Measurements from ENCODE around the gene G6PC1. TPM values are rescaled to one million over a fixed set of nuclear protein-coding genes. Genes with fewer than 3 reads are reported as not detected.

Gene G6PC1
- total and polyA plus RNA-seq, 2 of the 13 experiments (the other 11 are each of a cell fraction or from before 2014, with no cell fraction given) = 1.7 to 37.9 TPM

- TF ChIP-seq, protein P1, sequence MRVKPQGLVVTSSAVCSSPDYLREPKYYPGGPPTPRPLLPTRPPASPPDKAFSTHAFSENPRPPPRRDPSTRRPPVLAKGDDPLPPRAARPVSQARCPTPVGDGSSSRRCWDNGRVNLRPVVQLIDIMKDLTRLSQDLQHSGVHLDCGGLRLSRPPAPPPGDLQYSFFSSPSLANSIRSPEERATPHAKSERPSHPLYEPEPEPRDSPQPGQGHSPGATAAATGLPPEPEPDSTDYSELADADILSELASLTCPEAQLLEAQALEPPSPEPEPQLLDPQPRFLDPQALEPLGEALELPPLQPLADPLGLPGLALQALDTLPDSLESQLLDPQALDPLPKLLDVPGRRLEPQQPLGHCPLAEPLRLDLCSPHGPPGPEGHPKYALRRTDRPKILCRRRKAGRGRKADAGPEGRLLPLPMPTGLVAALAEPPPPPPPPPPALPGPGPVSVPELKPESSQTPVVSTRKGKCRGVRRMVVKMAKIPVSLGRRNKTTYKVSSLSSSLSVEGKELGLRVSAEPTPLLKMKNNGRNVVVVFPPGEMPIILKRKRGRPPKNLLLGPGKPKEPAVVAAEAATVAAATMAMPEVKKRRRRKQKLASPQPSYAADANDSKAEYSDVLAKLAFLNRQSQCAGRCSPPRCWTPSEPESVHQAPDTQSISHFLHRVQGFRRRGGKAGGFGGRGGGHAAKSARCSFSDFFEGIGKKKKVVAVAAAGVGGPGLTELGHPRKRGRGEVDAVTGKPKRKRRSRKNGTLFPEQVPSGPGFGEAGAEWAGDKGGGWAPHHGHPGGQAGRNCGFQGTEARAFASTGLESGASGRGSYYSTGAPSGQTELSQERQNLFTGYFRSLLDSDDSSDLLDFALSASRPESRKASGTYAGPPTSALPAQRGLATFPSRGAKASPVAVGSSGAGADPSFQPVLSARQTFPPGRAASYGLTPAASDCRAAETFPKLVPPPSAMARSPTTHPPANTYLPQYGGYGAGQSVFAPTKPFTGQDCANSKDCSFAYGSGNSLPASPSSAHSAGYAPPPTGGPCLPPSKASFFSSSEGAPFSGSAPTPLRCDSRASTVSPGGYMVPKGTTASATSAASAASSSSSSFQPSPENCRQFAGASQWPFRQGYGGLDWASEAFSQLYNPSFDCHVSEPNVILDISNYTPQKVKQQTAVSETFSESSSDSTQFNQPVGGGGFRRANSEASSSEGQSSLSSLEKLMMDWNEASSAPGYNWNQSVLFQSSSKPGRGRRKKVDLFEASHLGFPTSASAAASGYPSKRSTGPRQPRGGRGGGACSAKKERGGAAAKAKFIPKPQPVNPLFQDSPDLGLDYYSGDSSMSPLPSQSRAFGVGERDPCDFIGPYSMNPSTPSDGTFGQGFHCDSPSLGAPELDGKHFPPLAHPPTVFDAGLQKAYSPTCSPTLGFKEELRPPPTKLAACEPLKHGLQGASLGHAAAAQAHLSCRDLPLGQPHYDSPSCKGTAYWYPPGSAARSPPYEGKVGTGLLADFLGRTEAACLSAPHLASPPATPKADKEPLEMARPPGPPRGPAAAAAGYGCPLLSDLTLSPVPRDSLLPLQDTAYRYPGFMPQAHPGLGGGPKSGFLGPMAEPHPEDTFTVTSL (CRISPR knock-in tag; IDR thresholded peaks at IDR 0.05; ENCODE audit: borderline replicate concordance) = no peak; the same call in 1 of the 2 replicates
- 0 out of 2 replicates have a peak, but pooled peaks have one; percentile 37 for TF ChIP-seq ZNF337 (CRISPR knock-in tag; IDR thresholded peaks at IDR 0.05; ENCODE audit: borderline replicate concordance, low read depth)
- TF ChIP-seq MIER3 (CRISPR knock-in tag; IDR thresholded peaks at IDR 0.05; ENCODE audit: borderline replicate concordance) = no peak
- TF ChIP-seq ZNF383 (CRISPR knock-in tag; IDR thresholded peaks at IDR 0.05; ENCODE audit: borderline replicate concordance) = no peak
- no peak for TF ChIP-seq ZBTB25 (CRISPR knock-in tag; IDR thresholded peaks at IDR 0.05)
- no peak for TF ChIP-seq ZSCAN22 (CRISPR knock-in tag; IDR thresholded peaks at IDR 0.05)
- TF ChIP-seq SRSF1 (optimal IDR thresholded peaks at IDR 0.05; ENCODE audit: low read depth, low read length) = no peak
- TF ChIP-seq MTA1 (CRISPR knock-in tag; IDR thresholded peaks at IDR 0.05; ENCODE audit: borderline replicate concordance) = 0 out of 2 replicates have a peak, but pooled peaks have one; percentile 51
- no peak for TF ChIP-seq RFXANK (CRISPR knock-in tag; IDR thresholded peaks at IDR 0.05)
- no peak for TF ChIP-seq MAFK (conservative IDR thresholded peaks at IDR 0.05 in 1 of 2, IDR thresholded peaks at IDR 0.05 in 1 of 2; ENCODE audit: low read length in 2 of 2)
- TF ChIP-seq BORCS8-MEF2B (CRISPR knock-in tag; IDR thresholded peaks at IDR 0.05) = no peak
- no peak for TF ChIP-seq TOE1 (CRISPR knock-in tag; IDR thresholded peaks at IDR 0.05)
- TF ChIP-seq ZNF776 (CRISPR knock-in tag; IDR thresholded peaks at IDR 0.05) = no peak
- TF ChIP-seq BHLHE40 (IDR thresholded peaks at IDR 0.05; ENCODE audit: low read length) = peak; percentile 81
- no peak for TF ChIP-seq ZHX2 (IDR thresholded peaks at IDR 0.05; ENCODE audit: low read depth)
- 0 out of 2 replicates have a peak, but pooled peaks have one; percentile 32 for TF ChIP-seq ZHX2 (CRISPR knock-in tag; IDR thresholded peaks at IDR 0.05; ENCODE audit: borderline replicate concordance)
Observed at GRCh38 chr17:42878123-42878880, 22.3 kb upstream of the G6PC1 start (continued).

Measured in HepG2 (cell line).